CD4-positive, alpha-beta T cell treated with Interleukin-17A for 4 hours (primary cell): Measurements from ENCODE around the gene S100A2.
"Not testable (repeated sequence)": the region's sequence is repeated elsewhere in the genome, so short reads cannot be mapped to it uniquely, and the experiment has no call there.

Experiments
- DNase-seq: peaks from one replicate; pipeline ENCODE4 v3.0.0-alpha.2; 2020; ENCODE audit warnings: mixed read lengths

The S100A2 gene

DNA sequence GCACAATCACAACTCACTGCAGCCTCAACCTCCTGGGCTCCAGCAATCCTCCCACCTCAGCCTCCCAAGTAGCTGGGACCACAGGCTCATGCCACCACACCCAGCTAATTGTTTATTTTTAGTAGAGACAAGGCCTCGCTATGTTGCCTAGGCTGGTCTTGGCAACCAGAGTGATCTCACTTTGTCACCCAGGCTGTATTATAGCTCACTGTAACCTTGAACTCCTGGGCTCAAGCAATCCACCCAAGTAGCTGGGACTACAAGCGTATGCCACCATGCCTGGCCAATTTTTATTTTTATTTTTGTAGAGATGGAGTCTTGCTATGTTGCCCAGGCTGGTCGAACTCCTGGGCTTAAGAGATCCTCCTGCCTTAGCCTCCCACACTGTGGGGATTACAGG is 3.6 kb downstream of the S100A2 start:
- DNase-seq: not testable (repeated sequence)

DNA sequence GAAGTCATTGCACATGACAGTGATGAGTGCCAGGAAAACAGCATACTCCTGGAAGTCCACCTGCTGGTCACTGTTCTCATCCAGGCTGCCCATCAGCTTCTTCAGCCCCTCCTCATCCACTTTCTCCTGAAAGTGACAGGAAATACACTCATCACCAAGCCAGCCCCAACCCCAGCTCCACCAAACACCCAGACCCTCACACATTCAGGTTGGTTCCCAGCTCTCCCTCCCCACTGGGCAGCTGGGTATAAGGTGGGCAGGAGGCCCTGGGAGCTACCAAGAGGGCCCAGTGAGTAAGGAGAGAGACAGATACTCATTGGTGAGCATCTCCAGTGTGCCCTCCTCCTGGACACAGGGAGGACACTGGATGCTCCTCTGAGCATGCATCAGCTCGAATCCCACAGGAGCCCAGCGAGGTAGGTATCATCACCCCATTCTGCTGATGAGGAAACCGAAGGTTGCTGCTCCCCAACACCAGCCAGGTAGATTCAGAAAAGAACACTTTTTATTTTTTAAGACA is 4.1 kb downstream of the S100A2 start:
- DNase-seq: no peak

- DNase-seq: no peak
Observed at GRCh38 chr1:153560771-153561465, 4.7 kb downstream of the S100A2 start.

GRCh38 chr1:153560241-153560640 is 5.4 kb downstream of the S100A2 start:
- no peak for DNase-seq

GRCh38 chr1:153557877-153558276 is 7.8 kb downstream of the S100A2 start:
- DNase-seq: no peak

GRCh38 chr1:153556348-153556747 is 9.3 kb downstream of the S100A2 start:
- no peak for DNase-seq

DNA sequence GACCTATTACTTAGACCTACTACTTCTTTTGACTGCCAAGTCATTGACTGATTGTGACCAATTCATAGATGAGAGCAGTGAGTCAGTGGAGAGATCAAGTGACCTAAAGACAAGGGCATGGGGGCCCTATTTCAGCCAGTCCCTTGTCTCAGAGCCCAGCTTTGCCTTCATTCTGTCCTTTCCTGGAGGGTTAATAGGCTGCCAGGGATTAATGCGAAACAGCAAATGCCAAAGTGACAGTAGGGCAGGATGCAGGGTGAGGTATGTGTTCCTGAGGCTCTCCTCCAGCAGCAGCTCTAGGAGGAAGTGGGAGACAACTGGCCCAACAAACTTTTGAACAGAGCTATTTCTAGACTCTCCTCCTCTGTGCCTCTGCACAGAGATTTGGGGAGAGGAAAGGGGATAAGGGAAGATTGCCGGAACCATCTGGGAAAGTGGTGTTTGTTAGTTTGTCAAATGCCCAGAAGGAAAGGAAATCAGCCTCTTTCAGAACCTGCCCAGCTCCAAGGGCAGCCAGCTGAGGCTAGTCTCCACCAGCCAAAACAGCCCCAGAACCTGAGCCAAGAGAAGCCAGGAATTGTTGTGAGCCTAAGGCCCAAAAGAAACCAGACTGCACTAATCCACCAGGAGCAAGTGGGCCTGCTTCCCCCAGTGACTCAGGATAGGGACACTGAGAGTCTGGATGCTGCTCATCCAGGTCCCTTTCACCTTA is 11.7 kb downstream of the S100A2 start:
- DNase-seq: no peak

DNA sequence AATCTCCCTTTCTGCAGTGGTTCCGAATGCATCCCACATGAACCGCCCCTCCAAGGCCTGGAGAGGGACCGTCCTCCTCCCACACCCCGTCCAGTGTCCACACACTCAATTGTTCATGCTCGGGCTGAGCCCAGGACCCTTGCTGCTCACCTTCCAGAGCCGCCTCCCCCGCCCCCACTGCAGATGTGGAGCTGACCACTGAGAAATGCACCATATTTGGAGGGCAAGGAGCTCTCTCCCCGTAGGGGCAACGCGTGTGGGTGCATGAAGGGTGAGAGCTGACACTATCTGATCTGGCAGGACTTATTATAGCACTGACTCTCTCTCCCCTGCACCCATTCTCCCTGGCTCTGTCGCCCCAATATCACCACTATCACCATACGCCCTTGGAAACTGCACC is 12.5 kb downstream of the S100A2 start:
- no peak for DNase-seq

GRCh38 chr1:153552335-153552734 is 13.3 kb downstream of the S100A2 start:
- no peak for DNase-seq

DNA sequence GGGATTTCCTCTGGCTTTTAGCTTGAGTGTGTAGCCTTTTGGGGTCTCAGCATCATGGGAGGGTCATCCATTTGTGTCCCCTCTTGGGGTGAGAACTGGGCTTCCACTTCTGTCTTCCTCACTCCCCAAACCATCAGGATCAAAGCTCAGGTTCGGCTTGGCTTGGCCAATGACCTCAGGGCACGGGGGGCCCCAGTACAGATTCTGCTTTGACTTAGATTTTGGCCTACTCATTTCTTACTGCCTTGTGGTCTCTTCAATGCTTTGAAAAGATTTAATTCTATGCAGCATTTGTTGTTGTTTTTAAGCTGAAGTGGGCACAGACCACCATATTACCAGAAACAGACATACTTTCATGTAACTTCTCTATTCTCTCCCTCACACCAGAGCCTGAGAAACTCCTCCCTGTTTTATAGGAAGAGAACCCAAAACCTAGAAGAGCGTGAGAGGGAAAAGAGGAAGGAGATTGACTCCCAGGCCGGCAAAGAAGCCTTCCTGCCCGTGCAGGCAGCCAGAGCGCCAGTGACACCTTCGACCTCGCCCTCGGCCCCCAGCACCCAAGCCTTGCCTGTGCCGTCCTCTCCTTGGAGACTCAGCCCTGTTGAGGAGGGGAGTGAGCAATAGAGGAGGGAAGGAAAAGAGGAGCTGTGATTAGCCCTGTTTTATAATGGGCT is 14.7 kb downstream of the S100A2 start:
- no peak for DNase-seq

- no peak for DNase-seq
Observed at GRCh38 chr1:153550398-153550758, 15.3 kb downstream of the S100A2 start.

DNA sequence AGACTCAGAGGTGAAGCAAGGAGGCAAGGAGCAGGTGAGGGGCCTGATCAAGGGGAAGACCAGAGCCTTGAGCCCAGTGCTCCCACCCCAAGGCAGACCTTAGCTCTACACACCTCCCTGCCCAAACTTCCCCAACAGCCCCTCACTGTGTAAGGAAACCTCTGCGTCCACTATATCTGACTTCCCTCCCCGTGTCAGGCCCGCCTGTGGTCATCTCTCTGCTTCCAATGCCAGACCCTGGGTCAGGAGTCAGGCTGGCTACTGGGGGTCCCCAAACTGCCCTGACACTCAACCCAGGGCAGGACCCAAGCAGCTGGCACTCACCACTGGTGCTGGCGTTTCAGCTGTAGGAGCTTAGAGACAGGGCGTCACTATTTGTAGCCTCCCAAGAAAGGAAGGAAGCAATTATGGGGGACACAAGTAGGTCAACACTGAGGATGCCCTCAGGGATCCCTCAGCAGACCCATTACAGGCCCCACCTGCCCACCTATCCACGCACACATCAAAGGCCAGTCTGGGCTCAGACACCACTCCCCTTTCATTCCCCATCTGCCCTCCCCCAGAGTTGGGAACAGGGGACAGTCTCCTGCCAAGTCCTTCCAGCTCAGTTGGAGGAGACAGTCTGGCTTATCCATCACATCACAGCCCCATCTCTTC is 15.8 kb downstream of the S100A2 start:
- no peak for DNase-seq

DNA sequence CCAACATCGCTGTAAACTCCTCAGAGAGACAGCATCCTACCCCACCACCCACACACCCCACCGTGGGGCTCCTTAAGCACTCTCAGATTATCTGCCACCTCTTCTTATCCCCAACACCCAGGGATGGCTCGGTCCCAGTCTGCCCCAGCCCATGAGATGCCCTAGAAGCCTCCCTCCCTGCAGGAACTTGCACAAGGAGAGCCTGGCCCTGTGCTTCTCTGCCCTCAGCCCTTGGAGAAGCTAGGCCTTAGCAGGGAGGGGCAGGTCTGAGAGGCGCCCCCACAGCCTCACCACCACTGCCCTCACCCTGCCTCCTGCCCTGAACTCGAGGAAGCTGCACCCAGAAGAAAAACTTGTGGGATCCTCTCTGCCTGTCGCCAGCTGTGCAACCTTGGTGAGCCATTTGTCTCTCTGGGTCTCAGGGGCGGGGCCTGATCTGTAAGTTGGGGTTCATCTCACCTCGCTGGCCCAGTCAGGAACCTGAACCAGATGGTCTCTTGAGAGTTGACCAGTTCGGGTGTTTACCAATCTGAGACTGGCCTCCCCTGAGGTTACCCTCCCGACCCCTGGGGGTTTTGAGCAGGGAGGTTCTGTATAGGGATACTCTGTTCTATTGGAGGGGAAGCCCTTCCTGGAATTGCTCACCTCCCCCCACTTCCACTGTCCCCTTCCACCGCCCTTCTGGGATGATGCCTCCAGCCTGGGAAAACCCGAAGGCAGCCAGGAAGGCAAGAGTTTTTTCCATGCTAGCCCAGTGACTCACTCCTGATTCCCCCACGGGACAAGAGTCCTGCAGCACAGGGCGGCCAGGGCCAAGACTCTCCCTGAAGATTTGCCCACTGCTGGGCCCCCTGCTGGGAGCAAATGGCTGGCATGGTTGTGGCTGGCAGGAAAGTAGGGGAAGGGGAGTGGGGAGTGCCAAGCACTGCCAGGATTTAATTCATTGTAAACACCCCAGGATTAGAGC is 16.6 kb downstream of the S100A2 start, which contains the start of gene S100A3:
TSS of gene S100A3 (minus strand) at position 537 of the 967 bp plus-strand sequence. CDS start 773 bp downstream, outside the sequence.
- no peak for DNase-seq

DNA sequence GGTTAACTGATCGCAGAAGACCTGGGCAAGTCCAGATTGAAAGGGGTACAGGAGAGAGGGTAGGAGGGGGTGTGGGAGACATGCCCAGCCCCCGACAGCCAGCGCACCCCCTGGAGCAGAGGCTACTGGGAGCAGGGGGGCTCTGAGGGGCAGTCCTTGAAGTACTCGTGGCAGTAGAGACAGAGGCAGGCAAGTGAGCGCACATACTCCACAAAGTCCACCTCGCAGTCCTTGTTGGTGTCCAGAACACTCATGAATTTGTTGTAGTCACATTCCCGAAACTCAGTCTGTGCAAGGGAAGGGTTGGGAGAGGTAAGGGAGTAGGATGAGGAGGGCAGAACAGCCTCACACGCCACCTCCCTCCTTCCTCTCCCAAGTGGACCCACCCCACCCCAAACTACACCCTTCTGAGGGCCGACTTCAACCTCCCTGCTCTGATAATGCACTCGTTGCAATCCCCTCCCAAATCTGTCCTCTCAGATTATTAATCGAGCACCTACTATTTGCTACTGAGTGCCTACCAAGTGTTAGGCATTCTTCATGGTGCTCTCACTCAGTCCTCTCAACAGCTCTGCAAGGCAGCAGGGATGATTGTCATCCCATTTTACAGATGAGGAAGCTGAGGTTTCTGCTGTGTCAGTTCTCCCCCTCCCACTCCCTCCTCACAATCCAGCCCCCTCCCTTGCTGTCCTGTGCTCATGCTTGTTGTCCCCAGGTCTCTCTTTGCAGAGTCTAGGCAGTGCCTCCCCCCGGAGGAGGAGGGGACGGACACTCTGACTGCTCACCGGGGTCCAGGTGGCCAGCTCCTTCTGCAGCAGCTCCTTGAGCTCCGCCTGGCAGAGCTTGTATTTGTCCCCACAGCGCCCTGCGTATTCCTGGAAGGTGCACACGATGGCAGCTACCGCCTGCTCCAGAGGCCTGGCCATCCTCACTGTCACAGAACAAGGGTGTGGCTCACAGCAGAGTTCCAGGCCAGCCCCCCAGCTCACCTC is 17.8 kb downstream of the S100A2 start:
- no peak for DNase-seq

DNA sequence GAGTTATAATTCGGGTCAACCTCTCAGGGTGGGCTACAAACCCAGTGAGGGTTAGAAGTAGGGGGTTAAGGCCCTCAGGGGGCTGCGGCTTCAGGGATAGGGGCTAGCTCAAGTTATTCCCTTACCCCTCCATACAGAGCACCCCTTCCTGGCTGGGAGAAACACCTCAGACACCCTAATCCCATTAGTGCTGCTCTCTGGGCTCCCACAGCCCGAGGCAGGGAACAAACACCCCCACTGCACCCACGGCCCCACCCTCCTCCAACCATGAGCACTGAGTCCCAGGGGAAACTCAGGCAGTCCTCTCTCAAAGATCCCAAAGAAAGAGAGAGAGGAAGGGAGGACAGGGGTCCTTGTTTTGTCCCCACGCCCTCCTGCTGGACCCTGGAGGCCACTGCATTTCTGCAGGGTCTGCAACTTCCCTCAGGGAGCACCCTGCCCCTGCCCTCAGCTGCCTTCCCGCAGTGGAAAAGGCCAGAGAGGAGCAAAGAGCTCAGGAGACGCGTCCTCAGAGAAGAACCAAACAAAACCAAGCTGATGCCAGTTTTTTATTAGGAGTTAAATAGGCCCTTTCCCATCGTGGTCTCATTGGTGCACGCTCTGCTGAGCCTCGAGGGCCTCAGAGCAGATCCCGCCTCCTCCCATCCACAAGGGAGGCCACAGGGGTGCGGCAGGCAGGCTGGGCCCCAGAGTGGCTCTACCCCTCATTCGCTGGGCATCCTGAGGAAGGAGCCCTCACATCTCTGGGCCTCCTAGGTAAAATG is 18.7 kb downstream of the S100A2 start:
- no peak for DNase-seq

DNA sequence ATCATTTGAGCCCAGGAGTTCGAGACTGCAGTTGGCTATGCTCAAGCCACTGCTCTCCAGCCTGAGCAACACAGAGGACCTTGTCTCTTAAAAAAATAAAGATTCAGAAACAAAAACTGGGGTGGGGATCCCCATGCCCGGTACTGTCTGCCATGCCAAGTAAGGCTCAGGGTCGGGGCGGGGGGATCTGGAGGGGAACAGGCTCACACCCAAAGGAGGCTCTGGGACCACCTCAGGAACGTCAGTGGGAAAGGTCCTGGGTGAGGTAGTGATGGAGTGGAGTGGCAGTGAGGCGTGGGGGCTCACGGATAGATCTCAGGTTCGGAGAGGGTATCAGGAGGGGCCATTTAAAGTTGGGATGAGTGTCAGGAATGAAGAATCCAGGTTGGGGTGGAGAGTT is 19.3 kb downstream of the S100A2 start:
- no peak for DNase-seq

DNA sequence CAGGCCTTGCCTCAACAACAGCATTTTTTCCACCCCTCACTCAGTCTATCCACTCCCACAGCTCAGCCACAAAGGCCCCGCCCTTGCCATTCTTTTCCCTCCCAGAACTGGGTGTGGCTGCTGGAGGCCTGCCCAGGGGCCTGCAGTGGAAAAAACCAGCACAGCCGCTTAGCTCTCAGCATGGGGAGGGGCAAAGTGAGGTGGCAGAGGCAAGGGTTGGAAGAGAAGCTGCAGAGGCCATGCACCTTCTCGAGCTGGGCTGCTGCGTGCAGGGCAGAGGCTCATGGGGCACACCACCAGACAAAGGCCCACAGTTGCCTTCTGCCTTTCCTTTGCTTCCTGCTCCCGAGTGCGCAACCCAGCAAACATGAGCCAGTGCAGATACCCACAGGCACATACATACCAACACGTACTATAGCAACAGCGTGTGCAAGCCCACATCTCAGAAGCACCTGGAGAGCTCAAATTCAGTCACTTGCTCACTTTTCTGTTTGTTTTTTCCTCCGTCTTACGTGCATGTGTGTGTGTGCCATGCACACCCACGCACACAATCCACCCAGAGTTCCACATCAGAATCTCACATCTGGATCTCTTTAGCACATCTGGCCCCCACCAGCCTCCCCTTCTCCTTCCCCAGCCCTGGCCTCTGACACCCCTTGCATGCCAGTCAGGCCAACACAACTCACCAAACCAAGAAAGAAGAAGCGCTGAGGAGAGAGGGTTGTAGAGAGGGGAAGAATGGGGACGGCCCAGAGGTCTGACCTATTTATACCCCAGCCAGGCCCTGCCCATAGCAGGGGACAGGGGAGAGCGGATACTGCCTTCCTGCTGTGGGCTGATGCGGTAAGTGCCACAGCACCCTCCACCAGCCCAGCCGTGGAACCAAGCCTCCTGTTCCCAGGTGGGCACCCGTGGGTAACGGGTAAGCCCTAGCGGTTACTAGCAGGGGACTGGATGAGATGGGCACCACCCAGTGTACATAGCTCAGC is 20.3 kb downstream of the S100A2 start, which contains the start of gene S100A4:
TSS of gene S100A4 (minus strand) at position 740 of the 989 bp plus-strand sequence. CDS start 1,012 bp downstream, outside the sequence.
- DNase-seq: peak; percentile 95

GRCh38 chr1:153544453-153545066 is 21.1 kb downstream of the S100A2 start:
- no peak for DNase-seq
